Duodenal mucosa (tissue), 2 donors: Measurements from ENCODE around the gene MAML3.
A peak's percentile ranks its signal among the peaks of the same experiment; 100 is the strongest.

Experiments used
- H3K27ac ChIP-seq: one replicate; pipeline ENCODE4 v1.7.0; 2013; ENCODE audit warnings: low read depth, low read length
- H3K27me3 ChIP-seq, 2 donors: one replicate each; pipeline ENCODE4 v1.7.0; 2013; ENCODE audit warnings: low read length in 2 of 2, control low read depth in 1 of 2; ENCODE audit not compliant: insufficient read depth in 2 of 2, control insufficient read depth in 1 of 2
- H3K36me3 ChIP-seq, 2 donors: one replicate each; pipeline ENCODE4 v1.7.0; 2013; ENCODE audit warnings: low read length in 2 of 2, control low read depth in 1 of 2; ENCODE audit not compliant: insufficient read depth in 2 of 2, control insufficient read depth in 1 of 2
- H3K4me1 ChIP-seq, 2 donors: one replicate each; pipeline ENCODE4 v1.7.0; 2013; ENCODE audit warnings: low read length in 2 of 2, control low read depth in 1 of 2; ENCODE audit not compliant: insufficient read depth in 2 of 2, control insufficient read depth in 1 of 2
- H3K4me3 ChIP-seq, 2 donors: one replicate each; pipeline ENCODE4 v1.7.0; 2013; ENCODE audit warnings: low read length in 2 of 2, low read depth in 1 of 2
- H3K9ac ChIP-seq, 2 donors: one replicate each; pipeline ENCODE4 v1.7.0; 2013; ENCODE audit warnings: low read length in 2 of 2, low read depth in 1 of 2
- H3K9me3 ChIP-seq, 2 donors: one replicate each; pipeline ENCODE4 v1.7.0; 2013; ENCODE audit warnings: low read length in 2 of 2, control low read depth in 1 of 2; ENCODE audit not compliant: control insufficient read depth in 1 of 2

Gene MAML3

DNA sequence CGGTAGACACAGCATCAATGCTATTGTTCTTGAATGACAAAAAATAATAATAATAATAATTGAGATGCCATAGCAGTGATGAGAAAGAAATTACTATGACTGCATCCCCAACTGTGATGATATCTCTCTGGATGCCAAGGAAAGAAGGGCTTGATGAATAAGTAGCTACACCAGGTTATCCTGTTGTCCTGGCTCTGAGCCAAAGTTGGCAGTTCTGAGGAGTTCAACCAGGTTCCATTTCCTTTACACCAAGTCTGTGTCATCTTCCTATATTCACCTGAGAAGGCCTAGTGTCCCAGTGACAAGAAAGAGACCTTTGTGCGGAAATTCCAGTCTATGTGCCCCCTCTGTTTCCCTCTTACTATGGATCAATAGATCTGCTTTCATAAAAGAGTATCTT is 3.4 kb upstream of the MAML3 start:
- Histone ChIP-seq H3K4me3 (no peak overlapping the region), H3K9me3 (no peaks in the 10 kb centered on the region), H3K4me1 (peaks cover 11 to 23% of the 10 kb centered on the region in 2 donors), H3K27me3 (no peaks in the 10 kb centered on the region), H3K36me3 (no peaks in the 10 kb centered on the region), H3K27ac (no peak overlapping the region), H3K9ac (no peak overlapping the region)

DNA sequence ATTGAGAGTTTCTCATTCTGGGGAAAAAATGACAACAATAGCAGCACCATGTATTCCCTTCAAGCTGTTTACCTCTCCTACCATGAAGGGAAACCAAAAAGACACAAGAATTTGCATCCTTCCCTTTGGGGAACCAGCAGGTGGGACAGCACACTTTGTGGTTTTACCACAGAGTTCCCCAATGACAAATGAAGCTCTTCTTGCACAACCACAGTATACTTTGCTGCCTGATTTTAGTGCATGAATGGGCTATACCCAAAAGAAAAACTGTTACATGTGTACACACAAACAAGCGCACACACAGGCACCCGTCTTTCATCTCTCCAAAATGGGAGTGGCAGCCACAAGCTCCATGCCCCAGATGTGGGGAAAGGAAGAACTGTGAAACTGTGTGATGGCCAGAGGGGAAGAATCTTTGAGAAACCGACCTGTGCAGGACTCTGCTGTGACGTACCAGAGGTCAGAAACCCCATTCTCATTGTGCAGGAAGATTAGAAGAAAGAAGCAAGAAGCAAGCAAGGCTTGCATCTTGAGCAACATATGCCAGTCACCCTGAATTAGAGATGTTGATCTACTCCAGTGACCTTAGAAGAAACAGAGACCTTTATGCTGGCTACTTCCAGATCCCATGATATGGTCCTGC is 2.7 kb upstream of the MAML3 start:
- Histone ChIP-seq H3K36me3 (no peaks in the 10 kb centered on the region), H3K9me3 (no peaks in the 10 kb centered on the region), H3K9ac (no peak overlapping the region), H3K4me3 (no peak overlapping the region), H3K27ac (no peak overlapping the region), H3K4me1 (peaks cover 11 to 23% of the 10 kb centered on the region in 2 donors), H3K27me3 (no peaks in the 10 kb centered on the region)

DNA sequence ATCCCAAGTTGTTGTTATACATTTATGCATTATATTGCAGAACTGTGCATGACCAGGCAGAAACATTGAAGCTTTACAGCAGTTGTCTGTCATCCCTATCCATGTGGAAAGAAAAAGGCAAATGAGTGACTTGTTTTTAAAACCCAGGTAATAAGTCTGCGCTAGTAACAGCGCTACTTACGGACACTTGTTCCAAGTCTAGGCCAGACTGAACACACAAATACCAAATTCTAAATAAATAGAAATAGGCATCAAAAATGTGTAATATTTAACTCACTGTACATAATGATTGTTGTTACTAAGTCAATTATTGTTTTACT is 548 bp upstream of the MAML3 start:
- Histone ChIP-seq H3K27ac (peak overlapping the region; percentile 88), H3K36me3 (no peaks in the 10 kb centered on the region), H3K9ac (peak overlapping the region; percentile 61 to 77), H3K27me3 (no peaks in the 10 kb centered on the region), H3K4me1 (peaks cover 11 to 23% of the 10 kb centered on the region in 2 donors), H3K9me3 (no peaks in the 10 kb centered on the region), H3K4me3 (peak overlapping the region; percentile 90 to 97)

DNA sequence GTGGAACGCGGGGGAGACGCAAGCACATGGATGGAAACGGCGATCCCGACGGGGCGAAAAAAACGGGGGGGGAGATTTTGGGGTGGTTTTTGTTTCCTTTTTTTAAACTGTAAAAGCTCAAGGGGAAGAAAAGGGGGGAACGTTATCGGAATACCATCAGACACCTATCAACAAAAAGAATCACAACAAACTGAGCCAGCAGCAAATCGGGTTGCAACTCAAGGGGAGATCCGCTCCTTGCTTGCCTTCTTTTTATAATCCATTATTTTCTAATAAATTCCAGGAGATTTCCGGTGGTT is 616 bp downstream of the MAML3 start:
- no peaks in the 10 kb centered on the region for H3K9me3 ChIP-seq
- no peaks in the 10 kb centered on the region for H3K27me3 ChIP-seq
- no peaks in the 10 kb centered on the region for H3K36me3 ChIP-seq
- H3K4me3 ChIP-seq: peak overlapping the region; percentile 90 to 97
- H3K9ac ChIP-seq: peak overlapping the region; percentile 84
- peak overlapping the region; percentile 88 for H3K27ac ChIP-seq
- peaks cover 8 to 22% of the 10 kb centered on the region in 2 donors for H3K4me1 ChIP-seq

DNA sequence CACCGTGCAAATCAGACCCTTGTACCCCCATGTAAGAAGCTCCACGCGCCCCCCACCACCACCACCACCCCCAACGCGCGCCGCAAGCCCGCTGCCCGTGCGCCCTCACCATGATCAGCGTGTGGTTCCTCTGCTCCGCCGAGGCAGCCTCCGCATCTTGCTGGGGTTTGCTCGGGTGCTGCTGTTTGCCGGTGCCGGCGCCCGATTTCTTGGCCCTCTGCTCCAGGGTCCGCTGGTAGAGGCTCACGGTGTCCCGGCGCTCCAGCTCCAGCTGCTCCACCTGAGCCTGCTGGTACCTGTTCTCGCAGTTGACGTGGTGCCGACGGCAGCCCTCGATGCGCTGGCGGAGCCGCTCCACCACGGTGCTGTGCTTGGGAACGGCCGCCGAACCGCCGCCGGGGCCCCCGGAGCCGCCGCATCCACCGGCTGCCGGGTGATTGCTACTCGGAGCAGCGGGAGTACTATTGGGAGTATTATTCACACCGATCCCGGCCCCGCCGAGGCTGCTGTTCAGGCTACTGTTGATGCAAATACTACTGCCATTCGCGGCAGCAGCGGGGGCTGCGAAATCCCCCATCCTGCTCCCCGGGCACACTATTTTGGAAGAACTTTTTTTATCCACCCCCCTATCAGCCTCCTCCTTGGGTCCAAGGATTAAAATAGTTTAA is 1.1 kb downstream of the MAML3 start:
- H3K4me3 ChIP-seq: peak overlapping the region; percentile 90 to 97
- peak overlapping the region; percentile 84 for H3K9ac ChIP-seq
- H3K27me3 ChIP-seq: no peaks in the 10 kb centered on the region

DNA sequence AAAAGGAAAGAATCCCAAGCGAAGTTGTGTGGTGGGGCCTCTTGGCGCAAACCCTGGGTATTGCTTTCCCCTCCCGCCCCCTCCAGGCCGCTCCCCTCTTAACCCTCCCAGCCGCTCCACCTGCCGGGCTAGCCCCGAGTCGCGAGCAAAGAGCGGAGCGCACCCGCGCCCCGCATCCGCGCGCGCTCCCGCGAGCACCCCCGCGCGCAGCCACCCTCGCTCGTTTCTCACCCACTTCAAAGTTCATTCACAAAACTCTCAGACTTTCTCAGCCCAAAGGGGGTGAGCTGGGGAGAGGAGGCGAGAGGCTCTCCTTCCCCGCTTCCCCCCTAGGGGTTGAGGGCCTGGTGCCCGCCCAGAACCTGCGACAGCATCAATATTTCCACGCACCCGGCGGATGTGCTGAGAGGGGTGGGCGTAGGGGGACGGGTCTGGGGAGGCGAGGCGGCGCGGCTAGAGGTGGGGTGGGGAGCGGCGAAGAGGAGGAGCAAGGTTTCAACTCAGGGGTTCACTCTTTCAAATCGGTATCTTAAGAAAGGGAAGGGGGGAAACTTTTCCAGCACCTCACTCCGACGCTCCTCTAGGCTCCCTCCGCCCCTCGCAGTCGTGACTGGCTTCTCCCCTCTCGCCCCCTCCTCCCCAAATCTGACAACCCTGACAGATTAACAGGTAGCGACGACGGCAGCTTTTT is 1.8 kb downstream of the MAML3 start:
- Histone ChIP-seq H3K4me3 (peak overlapping the region; percentile 90 to 97), H3K36me3 (no peaks in the 10 kb centered on the region), H3K9me3 (no peaks in the 10 kb centered on the region), H3K9ac (peak overlapping the region; percentile 84), H3K27me3 (no peaks in the 10 kb centered on the region), H3K27ac (peak overlapping the region; percentile 88), H3K4me1 (peaks cover 3 to 10% of the 10 kb centered on the region in 2 donors)

More for the DNA sequence above, 1.1 kb downstream of the MAML3 start:
- peaks cover 3 to 17% of the 10 kb centered on the region in 2 donors for H3K4me1 ChIP-seq
- H3K36me3 ChIP-seq: no peaks in the 10 kb centered on the region
- peak overlapping the region; percentile 88 for H3K27ac ChIP-seq
- no peaks in the 10 kb centered on the region for H3K9me3 ChIP-seq

DNA sequence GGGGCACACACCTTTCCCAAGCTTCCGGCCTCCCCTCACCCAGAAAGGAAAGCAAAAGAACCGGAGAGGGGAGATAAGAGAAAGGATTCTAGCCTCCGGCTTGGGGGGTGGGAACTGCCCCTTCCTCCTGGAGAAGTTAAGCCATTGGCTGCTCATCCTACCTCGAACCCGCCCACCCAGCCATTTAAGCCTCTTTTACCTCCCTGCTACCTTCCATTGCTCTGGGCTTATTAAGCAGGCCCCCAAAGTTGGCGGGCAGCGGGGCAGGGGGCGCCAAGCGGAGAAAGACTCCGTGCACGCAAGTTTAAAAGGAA is 2.3 kb downstream of the MAML3 start:
- peak overlapping the region; percentile 84 for H3K9ac ChIP-seq
- peak overlapping the region; percentile 88 for H3K27ac ChIP-seq
- peaks cover 3 to 9% of the 10 kb centered on the region in 2 donors for H3K4me1 ChIP-seq
- no peaks in the 10 kb centered on the region for H3K9me3 ChIP-seq
- H3K4me3 ChIP-seq: peak overlapping the region; percentile 90 to 97
- no peaks in the 10 kb centered on the region for H3K36me3 ChIP-seq
- H3K27me3 ChIP-seq: no peaks in the 10 kb centered on the region

DNA sequence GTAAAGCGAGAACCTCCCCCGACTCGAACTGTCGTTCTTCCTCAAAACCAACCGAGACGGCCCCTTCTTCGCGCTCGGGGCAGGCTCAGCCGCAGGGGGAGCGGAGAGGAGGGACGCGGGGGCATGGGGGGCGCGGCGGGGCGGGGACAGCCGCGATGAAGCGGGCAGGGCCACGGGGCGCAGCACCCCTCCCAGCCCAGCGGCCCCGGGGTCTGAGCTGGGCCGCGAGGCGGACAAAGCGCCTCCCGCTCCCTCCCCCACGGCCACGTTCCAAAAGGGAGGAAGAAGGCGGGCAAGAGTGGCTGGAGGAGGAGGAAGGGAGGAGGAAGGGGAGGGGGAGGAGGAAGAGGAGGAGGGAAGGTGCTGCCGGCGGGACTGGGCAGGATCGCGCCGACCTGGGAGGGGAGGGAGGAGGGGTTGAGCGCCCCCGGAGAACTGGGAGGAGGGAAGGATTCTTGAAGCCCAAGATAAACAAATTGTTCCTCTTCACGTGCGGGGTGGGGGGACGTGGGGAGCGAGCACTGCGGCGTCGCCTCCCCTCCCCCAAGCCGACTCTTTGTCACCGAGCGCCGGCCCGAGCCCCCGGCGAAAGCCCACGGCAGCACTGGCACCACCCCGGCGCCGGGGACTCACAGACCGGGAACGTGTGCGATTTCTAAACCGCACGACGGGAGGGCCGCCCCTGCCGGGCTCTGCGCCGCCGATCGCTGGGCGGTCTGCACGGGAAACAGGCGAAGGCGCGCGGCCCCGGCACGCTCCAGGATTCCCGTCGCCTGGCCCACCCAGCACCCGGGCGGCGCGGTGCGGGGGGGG is 2.9 kb downstream of the MAML3 start:
- Histone ChIP-seq H3K9me3 (no peaks in the 10 kb centered on the region), H3K4me3 (peak overlapping the region; percentile 90 to 97), H3K27me3 (no peaks in the 10 kb centered on the region), H3K36me3 (no peaks in the 10 kb centered on the region), H3K27ac (peak overlapping the region; percentile 88), H3K9ac (peak overlapping the region; percentile 68 to 84), H3K4me1 (peaks cover 3 to 9% of the 10 kb centered on the region in 2 donors)

DNA sequence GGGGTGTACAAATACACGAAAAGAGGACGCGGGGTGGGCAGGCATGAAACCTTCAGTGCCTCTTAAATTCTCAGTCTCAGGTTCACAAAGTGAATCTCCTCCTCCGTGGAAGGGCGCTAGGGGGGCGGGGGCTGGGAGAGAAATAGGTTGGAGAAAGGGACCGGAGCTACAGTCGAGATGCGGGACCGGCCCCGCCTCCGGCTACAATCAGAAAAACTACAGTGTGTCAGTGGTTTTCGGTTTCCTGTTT is 3.4 kb downstream of the MAML3 start:
- H3K4me3 ChIP-seq: peak overlapping the region; percentile 90 to 97
- no peaks in the 10 kb centered on the region for H3K9me3 ChIP-seq

More for the DNA sequence above, 3.4 kb downstream of the MAML3 start:
- Histone ChIP-seq H3K36me3 (no peaks in the 10 kb centered on the region), H3K27me3 (no peaks in the 10 kb centered on the region), H3K9ac (peak overlapping the region; percentile 68 to 77), H3K4me1 (peaks cover 3 to 9% of the 10 kb centered on the region in 2 donors), H3K27ac (peak overlapping the region; percentile 88)
